H9 (cell line): Measurements from ENCODE around the gene ASAP3. TPM values are rescaled to one million over a fixed set of nuclear protein-coding genes. Genes with fewer than 3 reads are reported as not detected.

Source experiments
- DNase-seq: peaks from one replicate; pipeline ENCODE4 v3.0.0-alpha.2; 2017
- H2AFZ ChIP-seq: one replicate; pipeline ENCODE4 v1.6.1; 2013; ENCODE audit warnings: mild to moderate bottlenecking, low read length, control low read depth, moderate library complexity
- H2AK5ac ChIP-seq: 2 replicates; pipeline ENCODE4 v1.6.1; 2013; ENCODE audit warnings: low read length, control low read depth, mixed read lengths; ENCODE audit not compliant: insufficient read length
- H2BK120ac ChIP-seq: one replicate; pipeline ENCODE4 v1.6.1; 2013; ENCODE audit warnings: low read depth, mild to moderate bottlenecking, low read length, control low read depth, inconsistent platforms; ENCODE audit not compliant: poor library complexity, severe bottlenecking
- H2BK12ac ChIP-seq: 2 replicates; pipeline ENCODE4 v1.6.1; 2013; ENCODE audit warnings: low read length, control low read depth, mixed read lengths, low read depth; ENCODE audit not compliant: insufficient read length
- H2BK15ac ChIP-seq: 2 replicates; pipeline ENCODE4 v1.6.1; 2013; ENCODE audit warnings: low read depth, low read length, control low read depth
- H2BK20ac ChIP-seq: one replicate; pipeline ENCODE4 v1.6.1; 2013; ENCODE audit warnings: low read depth, mild to moderate bottlenecking, low read length, control low read depth, inconsistent platforms; ENCODE audit not compliant: poor library complexity, severe bottlenecking
- H2BK5ac ChIP-seq: 2 replicates; pipeline ENCODE4 v1.6.1; 2013; ENCODE audit warnings: low read length, control low read depth, mixed read lengths; ENCODE audit not compliant: insufficient read length
- H3K14ac ChIP-seq: 2 replicates; pipeline ENCODE4 v1.6.1; 2013; ENCODE audit warnings: low read length, control low read depth; ENCODE audit not compliant: insufficient read depth
- H3K18ac ChIP-seq: 2 replicates; pipeline ENCODE4 v1.6.1; 2013; ENCODE audit warnings: low read depth, mild to moderate bottlenecking, mixed read lengths, low read length, control low read depth; ENCODE audit not compliant: insufficient read length
- H3K23ac ChIP-seq: 2 replicates; pipeline ENCODE4 v1.6.1; 2013; ENCODE audit warnings: low read length, control low read depth, mixed read lengths, low read depth; ENCODE audit not compliant: insufficient read length
- H3K23me2 ChIP-seq: 2 replicates; pipeline ENCODE4 v1.6.1; 2013; ENCODE audit warnings: low read depth, mild to moderate bottlenecking, mixed read lengths, low read length, control low read depth; ENCODE audit not compliant: insufficient read length, poor library complexity, severe bottlenecking
- H3K27ac ChIP-seq: 2 replicates; pipeline ENCODE4 v1.5.1; 2013; ENCODE audit warnings: low read length, control low read depth, mixed read lengths, low read depth; ENCODE audit not compliant: insufficient read length
- H3K27me3 ChIP-seq: 2 replicates; pipeline ENCODE4 v1.6.1; 2013; ENCODE audit warnings: low read length, control low read depth, inconsistent platforms; ENCODE audit not compliant: insufficient read depth
- H3K4ac ChIP-seq: 2 replicates; pipeline ENCODE4 v1.6.1; 2013; ENCODE audit warnings: low read depth, mild to moderate bottlenecking, control low read depth, inconsistent platforms, low read length, moderate library complexity
- H3K4me1 ChIP-seq: 2 replicates; pipeline ENCODE4 v1.6.1; 2013; ENCODE audit warnings: low read length, control low read depth, inconsistent platforms; ENCODE audit not compliant: insufficient read depth
- H3K4me2 ChIP-seq: 2 replicates; pipeline ENCODE4 v1.6.1; 2013; ENCODE audit warnings: low read length, control low read depth, mixed read lengths; ENCODE audit not compliant: insufficient read length, insufficient read depth
- H3K56ac ChIP-seq: 2 replicates; pipeline ENCODE4 v1.6.1; 2013; ENCODE audit warnings: low read depth, mild to moderate bottlenecking, mixed read lengths, low read length, control low read depth; ENCODE audit not compliant: insufficient read length
- H3K79me1 ChIP-seq: 2 replicates; pipeline ENCODE4 v1.6.1; 2013; ENCODE audit warnings: low read depth, mild to moderate bottlenecking, moderate library complexity, low read length, control low read depth, inconsistent platforms; ENCODE audit not compliant: insufficient read depth, poor library complexity, severe bottlenecking
- H3K79me2 ChIP-seq: 2 replicates; pipeline ENCODE4 v1.6.1; 2013; ENCODE audit warnings: low read length, control low read depth, inconsistent platforms; ENCODE audit not compliant: insufficient read depth
- H3K9ac ChIP-seq: 2 replicates; pipeline ENCODE4 v1.6.1; 2013; ENCODE audit warnings: low read length, control low read depth, mixed read lengths; ENCODE audit not compliant: insufficient read length; ENCODE audit errors: extremely low read depth
- H3K9me3 ChIP-seq: one replicate; pipeline ENCODE4 v1.6.1; 2013; ENCODE audit warnings: low read depth, low read length, inconsistent platforms; ENCODE audit not compliant: control insufficient read depth
- H3T11ph ChIP-seq: one replicate; pipeline ENCODE4 v1.6.1; 2013; ENCODE audit warnings: mild to moderate bottlenecking, low read length, control low read depth, inconsistent platforms
- H4K20me1 ChIP-seq: one replicate; pipeline ENCODE4 v1.6.1; 2013; ENCODE audit not compliant: control insufficient read depth, insufficient read length, insufficient read depth
- H4K5ac ChIP-seq: 2 replicates; pipeline ENCODE4 v1.6.1; 2013; ENCODE audit warnings: low read depth, mild to moderate bottlenecking, mixed read lengths, low read length, control low read depth; ENCODE audit not compliant: insufficient read length
- H4K8ac ChIP-seq: replicated peaks from 2 replicates; pipeline ENCODE4 v1.6.1; 2013; ENCODE audit warnings: low read length, control low read depth, mixed read lengths, low read depth; ENCODE audit not compliant: insufficient read length
- H4K91ac ChIP-seq: 2 replicates; pipeline ENCODE4 v1.6.1; 2013; ENCODE audit warnings: low read depth, mild to moderate bottlenecking, moderate library complexity, mixed read lengths, low read length, control low read depth; ENCODE audit not compliant: insufficient read length
- H3K27ac Mint-ChIP-seq, 3 experiments: 2 replicates in 2 of 3; 3 replicates in 1 of 3; pipeline ENCODE4 v1.8.0; 2020 to 2021; ENCODE audit warnings: mixed read lengths in 3 of 3, mild to moderate bottlenecking in 1 of 3, moderate library complexity in 1 of 3
- H3K27me3 Mint-ChIP-seq: 2 replicates; pipeline ENCODE4 v1.8.0; 2021; ENCODE audit warnings: low read depth, mild to moderate bottlenecking, moderate library complexity, mixed read lengths
- H3K36me3 Mint-ChIP-seq, 3 experiments: 2 replicates in 2 of 3; 3 replicates in 1 of 3; pipeline ENCODE4 v1.8.0; 2020 to 2021; ENCODE audit warnings: low read depth in 3 of 3, mixed read lengths in 3 of 3; ENCODE audit not compliant: insufficient read depth in 1 of 3
- H3K4me1 Mint-ChIP-seq, 2 experiments: 2 replicates each; pipeline ENCODE4 v1.8.0; 2020; ENCODE audit warnings: mixed read lengths in 2 of 2
- H3K4me3 Mint-ChIP-seq, 2 experiments: 2 replicates in 1 of 2; 3 replicates in 1 of 2; pipeline ENCODE4 v1.8.0; 2020 to 2021; ENCODE audit warnings: mild to moderate bottlenecking in 2 of 2, mixed read lengths in 2 of 2, moderate library complexity in 1 of 2
- H3K9me3 Mint-ChIP-seq, 2 experiments: 2 replicates in 1 of 2; 3 replicates in 1 of 2; pipeline ENCODE4 v1.8.0; 2020; ENCODE audit warnings: mild to moderate bottlenecking in 2 of 2, mixed read lengths in 2 of 2, moderate library complexity in 1 of 2
- WGBS: extraction: QIAGEN DNeasy Blood & Tissue Kit; methylation state at CpG from one replicate; pipeline ENCODE4 v1.1.7; 2013; ENCODE audit warnings: missing lambda C conversion rate, low lambda C conversion rate, mixed read lengths; ENCODE audit not compliant: insufficient read length; ENCODE audit errors: extremely low coverage; 5-methylcytosine and 5-hydroxymethylcytosine counted together
- total RNA-seq: library from RNA; stranded (reverse); gene quantifications from 2 replicates; pipeline ENCODE4 v1.2.1, GENCODE V29; 2021
- TF ChIP-seq, protein P1 (sequence below): fragments of 200-600 bp; sonication (generic); conservative IDR thresholded peaks from 3 replicates; pipeline ENCODE4 v1.8.0; 2021; ENCODE audit warnings: antibody characterized with exemption, mild to moderate bottlenecking

The ASAP3 gene
- total RNA-seq, 1 experiment from 2014 or later, result 26.7 TPM

DNA sequence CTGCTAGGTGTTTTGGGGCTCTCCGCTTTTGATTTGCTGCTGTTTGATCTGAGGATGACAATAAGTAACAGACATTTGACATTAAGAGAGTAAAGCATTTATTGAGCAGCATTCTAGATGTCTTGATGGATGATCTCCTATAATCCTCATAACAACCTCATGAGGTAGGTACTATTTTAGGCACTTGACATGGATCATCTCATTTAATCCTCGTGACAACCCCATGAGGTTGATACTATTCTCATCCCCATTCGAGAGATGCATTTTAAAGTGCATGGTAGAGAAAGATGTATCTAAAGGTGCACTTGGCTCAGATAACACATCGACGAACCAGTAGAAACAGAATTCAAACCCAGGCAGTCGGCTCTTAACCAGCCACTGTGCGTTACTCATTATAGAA, 86.1 kb downstream of the ASAP3 start:
- WGBS, result no CpG with 5 or more reads among the region's 7 CpGs
- no peak overlapping the region for H2BK20ac ChIP-seq
- H3T11ph ChIP-seq, result no peak overlapping the region
- Mint-ChIP-seq H3K27ac (no peak overlapping the region), H3K9me3 (peaks cover 0 to 5% of the 10 kb centered on the region in 2 experiments; a peak in 1 of 5 replicates), H3K27me3 (no peaks in the 10 kb centered on the region), H3K4me1 (peaks cover 17 to 18% of the 10 kb centered on the region in 2 experiments), H3K36me3 (no peaks in the 10 kb centered on the region), H3K4me3 (no peak overlapping the region)
- H3K9me3 ChIP-seq, result no peaks in the 10 kb centered on the region
- peaks cover 2% of the 10 kb centered on the region for H4K20me1 ChIP-seq
- no peaks in the 10 kb centered on the region for H3K79me2 ChIP-seq
- no peak overlapping the region for H3K23ac ChIP-seq
- H2BK120ac ChIP-seq, result no peak overlapping the region
- TF ChIP-seq, protein P1, sequence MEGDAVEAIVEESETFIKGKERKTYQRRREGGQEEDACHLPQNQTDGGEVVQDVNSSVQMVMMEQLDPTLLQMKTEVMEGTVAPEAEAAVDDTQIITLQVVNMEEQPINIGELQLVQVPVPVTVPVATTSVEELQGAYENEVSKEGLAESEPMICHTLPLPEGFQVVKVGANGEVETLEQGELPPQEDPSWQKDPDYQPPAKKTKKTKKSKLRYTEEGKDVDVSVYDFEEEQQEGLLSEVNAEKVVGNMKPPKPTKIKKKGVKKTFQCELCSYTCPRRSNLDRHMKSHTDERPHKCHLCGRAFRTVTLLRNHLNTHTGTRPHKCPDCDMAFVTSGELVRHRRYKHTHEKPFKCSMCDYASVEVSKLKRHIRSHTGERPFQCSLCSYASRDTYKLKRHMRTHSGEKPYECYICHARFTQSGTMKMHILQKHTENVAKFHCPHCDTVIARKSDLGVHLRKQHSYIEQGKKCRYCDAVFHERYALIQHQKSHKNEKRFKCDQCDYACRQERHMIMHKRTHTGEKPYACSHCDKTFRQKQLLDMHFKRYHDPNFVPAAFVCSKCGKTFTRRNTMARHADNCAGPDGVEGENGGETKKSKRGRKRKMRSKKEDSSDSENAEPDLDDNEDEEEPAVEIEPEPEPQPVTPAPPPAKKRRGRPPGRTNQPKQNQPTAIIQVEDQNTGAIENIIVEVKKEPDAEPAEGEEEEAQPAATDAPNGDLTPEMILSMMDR, result no peak
- H3K27me3 ChIP-seq, result peaks cover 37% of the 10 kb centered on the region; the same call in 1 of the 2 replicates
- no peak overlapping the region for H3K27ac ChIP-seq
- H3K56ac ChIP-seq, result no peak overlapping the region
- H3K23me2 ChIP-seq, result no peaks in the 10 kb centered on the region
- H3K14ac ChIP-seq, result no peak overlapping the region
- H3K18ac ChIP-seq, result no peak overlapping the region
- H2BK15ac ChIP-seq, result no peak overlapping the region
- H4K91ac ChIP-seq, result no peak overlapping the region
- no peak overlapping the region for H3K4me2 ChIP-seq
- H3K9ac ChIP-seq, result no peak overlapping the region
- H2BK12ac ChIP-seq, result no peak overlapping the region
- no peak for DNase-seq
- no peak overlapping the region for H4K5ac ChIP-seq
- no peaks in the 10 kb centered on the region for H3K79me1 ChIP-seq
- H2AK5ac ChIP-seq, result no peak overlapping the region
- no peak overlapping the region for H2AFZ ChIP-seq
- H3K4me1 ChIP-seq, result no peaks in the 10 kb centered on the region; the same call in 1 of the 2 replicates
- no peak overlapping the region for H2BK5ac ChIP-seq
- no peak overlapping the region for H4K8ac ChIP-seq
- H3K4ac ChIP-seq, result no peak overlapping the region
